OCI-LY7 (cell line): ENCODE data around the gene GRK5. TPM values are rescaled to one million over a fixed set of nuclear protein-coding genes. Genes with fewer than 3 reads are reported as not detected.

ENCODE experiments used
- BruUV-seq: library from RNA; stranded (reverse); fragments of 400-500 nt; replicated peaks from 2 replicates; lab custom pipeline; 2021; lab: Mats Ljungman, UMichigan
- CTCF ChIA-PET: fragments of 300-600 bp; sonication (Branson Sonifier 250); formaldehyde crosslinking; loops from one replicate; lab custom pipeline; 2022; ENCODE audit warnings: antibody characterized with exemption; ENCODE audit not compliant: unreplicated experiment; lab: Charles Lee
- POLR2A ChIA-PET: fragments of 300-600 bp; sonication (Branson Sonifier 250); formaldehyde crosslinking; loops from one replicate; lab custom pipeline; 2022; ENCODE audit warnings: antibody characterized with exemption; lab: Charles Lee
- DNase-seq: peaks from one replicate; pipeline ENCODE4 v3.0.0-alpha.2; 2015; ENCODE audit warnings: low spot score
- H2AFZ ChIP-seq: fragments of 200-600 bp; sonication (generic), shearing (Covaris generic); 2 replicates; pipeline ENCODE4 v1.6.1; 2014; ENCODE audit warnings: mild to moderate bottlenecking, antibody characterized with exemption, low read length, moderate library complexity
- H3K27ac ChIP-seq: fragments of 200-600 bp; sonication (generic); 2 replicates; pipeline ENCODE4 v1.5.1; 2014; ENCODE audit warnings: mixed run types, low read depth, mild to moderate bottlenecking, moderate library complexity, low read length, inconsistent platforms; ENCODE audit not compliant: poor library complexity, severe bottlenecking
- H3K36me3 ChIP-seq: fragments of 200-600 bp; sonication (generic); 2 replicates; pipeline ENCODE4 v1.6.1; 2014; ENCODE audit warnings: mild to moderate bottlenecking, antibody characterized with exemption, low read length, moderate library complexity, mixed read lengths; ENCODE audit not compliant: insufficient read depth
- H3K4me1 ChIP-seq: fragments of 200-600 bp; sonication (generic); 2 replicates; pipeline ENCODE4 v1.5.1; 2014; ENCODE audit warnings: mild to moderate bottlenecking, low read length; ENCODE audit not compliant: insufficient read depth, poor library complexity, severe bottlenecking
- H3K4me2 ChIP-seq: fragments of 200-600 bp; sonication (generic); 2 replicates; pipeline ENCODE4 v1.6.1; 2014; ENCODE audit warnings: mild to moderate bottlenecking, low read length
- H3K4me3 ChIP-seq: fragments of 200-600 bp; sonication (generic); 2 replicates; pipeline ENCODE4 v1.5.1; 2014; ENCODE audit warnings: mild to moderate bottlenecking, low read depth, low read length; ENCODE audit not compliant: poor library complexity, severe bottlenecking
- H3K79me2 ChIP-seq: fragments of 200-600 bp; sonication (generic); 2 replicates; pipeline ENCODE4 v1.6.1; 2016; ENCODE audit warnings: low read depth, mild to moderate bottlenecking, low read length, moderate library complexity, mixed read lengths; ENCODE audit not compliant: insufficient read depth
- H3K9me2 ChIP-seq: fragments of 200-600 bp; sonication (generic); 2 replicates; pipeline ENCODE4 v1.6.1; 2016; ENCODE audit warnings: mild to moderate bottlenecking, low read length, mixed read lengths; ENCODE audit not compliant: insufficient read depth
- H3K9me3 ChIP-seq: fragments of 200-600 bp; sonication (generic); 2 replicates; pipeline ENCODE4 v1.6.1; 2014; ENCODE audit warnings: mild to moderate bottlenecking, mixed run types, low read length, mixed read lengths
- H4K20me1 ChIP-seq: fragments of 200-600 bp; sonication (generic); 2 replicates; pipeline ENCODE4 v1.6.1; 2014; ENCODE audit warnings: mild to moderate bottlenecking, antibody characterized with exemption, low read length, moderate library complexity, mixed read lengths; ENCODE audit not compliant: insufficient read depth
- CTCF ChIP-seq: fragments of 200-600 bp; sonication (generic); conservative IDR thresholded peaks from 2 replicates; pipeline ENCODE4 v1.5.1; 2014; ENCODE audit warnings: mild to moderate bottlenecking, antibody characterized with exemption, low read length, moderate library complexity, mixed read lengths
- EZH2phosphoT487 ChIP-seq: fragments of 200-600 bp; sonication (generic); IDR thresholded peaks from 2 replicates; pipeline ENCODE4 v1.6.1; 2018; ENCODE audit warnings: low read depth, borderline replicate concordance, mild to moderate bottlenecking, mixed run types, antibody characterized with exemption, low read length, moderate library complexity, mixed read lengths
- intact Hi-C: fragments of 100-400 bp; cut with micrococcal nuclease; formaldehyde crosslinking; loops from one replicate; pipeline ENCODE4 v1.10.0; 2022; ENCODE audit not compliant: unreplicated experiment
- total RNA-seq, 2 experiments: library from RNA; depleted of rRNA in 1 of 2; stranded (reverse); fragments of >200 nt in 1 of 2; shearing (Covaris generic) in 1 of 2; gene quantifications; 2 replicates each; pipeline ENCODE4 v1.2.3, GENCODE V29; 2014 to 2022

Gene GRK5
- total RNA-seq, 2 experiments from 2014 or later, result 4.7 to 10.2 TPM

GRCh38 chr10:119439922-119440321 is 232.6 kb downstream of the GRK5 start:
- Histone ChIP-seq H3K36me3 (no peaks in the 10 kb centered on the region), H3K9me2 (no peaks in the 10 kb centered on the region), H3K9me3 (0 out of 2 replicates have a peak, but pooled peaks cover 6% of the 10 kb centered on the region), H3K4me3 (no peak overlapping the region), H3K27ac (no peak overlapping the region), H3K4me1 (peaks cover 22% of the 10 kb centered on the region), H2AFZ (no peak overlapping the region), H3K79me2 (no peaks in the 10 kb centered on the region), H3K4me2 (no peak overlapping the region), H4K20me1 (no peaks in the 10 kb centered on the region)
- TF ChIP-seq CTCF (no peak), EZH2phosphoT487 (no peak)
- ChIA-PET POLR2A (interaction anchor here (1.1 kb wide), 1 partner anchor 233 kb away, joined by 3 read pairs; the partner anchor contains the start of gene GRK5), CTCF (no interaction called here)
- no peak for DNase-seq
- BruUV-seq, result no TSS peak
- intact Hi-C loops, result no loop called here

GRCh38 chr10:119441151-119441821 is 233.9 kb downstream of the GRK5 start:
- BruUV-seq, result no TSS peak
- H4K20me1 ChIP-seq, result no peaks in the 10 kb centered on the region
- no peaks in the 10 kb centered on the region for H3K9me2 ChIP-seq
- ChIA-PET CTCF (no interaction called here), POLR2A (interaction anchor here (1.0 kb wide), 1 partner anchor 37 kb away, joined by 3 read pairs; no protein-coding TSS in a partner anchor)
- no peaks in the 10 kb centered on the region for H3K36me3 ChIP-seq
- TF ChIP-seq EZH2phosphoT487 (no peak), CTCF (no peak)
- intact Hi-C loops, result no loop called here
- DNase-seq, result no peak
- H3K9me3 ChIP-seq, result no peaks in the 10 kb centered on the region
- H3K79me2 ChIP-seq, result no peaks in the 10 kb centered on the region
- peaks cover 22% of the 10 kb centered on the region for H3K4me1 ChIP-seq
- H3K4me2 ChIP-seq, result peak overlapping the region; percentile 78
- H2AFZ ChIP-seq, result no peak overlapping the region
- H3K27ac ChIP-seq, result peak overlapping the region; percentile 44
- no peak overlapping the region for H3K4me3 ChIP-seq
